ENCODE results near the gene COQ2. TPM values are rescaled to one million over a fixed set of nuclear protein-coding genes. Genes with fewer than 3 reads are reported as not detected.

Gene COQ2
- total RNA-seq, 1 experiment from 2014 or later: 19.8 TPM

DNA sequence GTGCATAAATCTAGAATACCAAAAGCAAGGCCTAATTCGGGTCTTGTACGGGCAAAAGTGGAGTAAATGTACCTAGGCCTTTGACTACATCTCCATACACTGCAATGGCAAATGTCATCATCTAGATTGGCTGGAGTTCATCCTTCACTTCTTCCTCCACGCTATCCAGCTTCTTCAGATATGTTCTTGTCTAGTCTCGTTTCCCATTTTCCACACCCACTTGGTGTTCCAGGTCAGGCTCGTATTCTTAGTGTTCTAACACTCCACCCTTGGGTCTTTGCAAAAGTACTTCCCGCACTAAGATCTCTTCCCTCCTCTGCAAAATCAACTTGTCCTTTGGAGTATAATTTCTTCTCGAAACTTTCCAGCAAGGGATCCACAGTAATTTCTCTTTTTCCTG is 1.4 kb downstream of the COQ2 start:
- no peak overlapping the region for H2BK12ac ChIP-seq (ENCODE audit: insufficient read length, low read depth, low read length)
- no peak overlapping the region for H2AFZ ChIP-seq (ENCODE audit: low read length)
- H4K5ac ChIP-seq (ENCODE audit: insufficient read length, low read depth, low read length): no peak overlapping the region
- TF ChIP-seq, protein P1, sequence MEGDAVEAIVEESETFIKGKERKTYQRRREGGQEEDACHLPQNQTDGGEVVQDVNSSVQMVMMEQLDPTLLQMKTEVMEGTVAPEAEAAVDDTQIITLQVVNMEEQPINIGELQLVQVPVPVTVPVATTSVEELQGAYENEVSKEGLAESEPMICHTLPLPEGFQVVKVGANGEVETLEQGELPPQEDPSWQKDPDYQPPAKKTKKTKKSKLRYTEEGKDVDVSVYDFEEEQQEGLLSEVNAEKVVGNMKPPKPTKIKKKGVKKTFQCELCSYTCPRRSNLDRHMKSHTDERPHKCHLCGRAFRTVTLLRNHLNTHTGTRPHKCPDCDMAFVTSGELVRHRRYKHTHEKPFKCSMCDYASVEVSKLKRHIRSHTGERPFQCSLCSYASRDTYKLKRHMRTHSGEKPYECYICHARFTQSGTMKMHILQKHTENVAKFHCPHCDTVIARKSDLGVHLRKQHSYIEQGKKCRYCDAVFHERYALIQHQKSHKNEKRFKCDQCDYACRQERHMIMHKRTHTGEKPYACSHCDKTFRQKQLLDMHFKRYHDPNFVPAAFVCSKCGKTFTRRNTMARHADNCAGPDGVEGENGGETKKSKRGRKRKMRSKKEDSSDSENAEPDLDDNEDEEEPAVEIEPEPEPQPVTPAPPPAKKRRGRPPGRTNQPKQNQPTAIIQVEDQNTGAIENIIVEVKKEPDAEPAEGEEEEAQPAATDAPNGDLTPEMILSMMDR (conservative IDR thresholded peaks at IDR 0.05): no peak
- no peak overlapping the region for H3K56ac ChIP-seq (ENCODE audit: insufficient read length, low read depth, low read length)
- no peak overlapping the region for H3K14ac ChIP-seq (ENCODE audit: insufficient read depth, low read length)
- Mint-ChIP-seq H3K4me3 (peak overlapping the region; percentile 85 to 87), H3K9me3 (no peaks in the 10 kb centered on the region), H3K27ac (no peak overlapping the region), H3K36me3 (ENCODE audit: insufficient read depth in 1 of 3, low read depth in 3 of 3) (peaks cover 0 to 4% (median 0%) of the 10 kb centered on the region in 3 experiments; a peak in 4 of 7 replicates), H3K27me3 (ENCODE audit: low read depth) (peaks cover 16% of the 10 kb centered on the region), H3K4me1 (peaks cover 15 to 20% of the 10 kb centered on the region in 2 experiments)
- no peak overlapping the region for H2BK20ac ChIP-seq (ENCODE audit: low read depth, low read length, poor library complexity, severe bottlenecking)
- no peak overlapping the region for H3K27ac ChIP-seq (ENCODE audit: insufficient read length, low read depth, low read length)
- H4K8ac ChIP-seq (replicated peaks; ENCODE audit: insufficient read length, low read depth, low read length): no peak overlapping the region
- H3K9me3 ChIP-seq (ENCODE audit: control insufficient read depth, low read depth, low read length): no peaks in the 10 kb centered on the region
- H4K20me1 ChIP-seq (ENCODE audit: control insufficient read depth, insufficient read depth, insufficient read length): no peaks in the 10 kb centered on the region
- peaks cover 9% of the 10 kb centered on the region for H3K23me2 ChIP-seq (ENCODE audit: insufficient read length, low read depth, low read length, poor library complexity, severe bottlenecking)
- H3K23ac ChIP-seq (ENCODE audit: insufficient read length, low read depth, low read length): no peak overlapping the region
- H4K91ac ChIP-seq (ENCODE audit: insufficient read length, low read depth, low read length): no peak overlapping the region
- no peak overlapping the region for H3K4ac ChIP-seq (ENCODE audit: low read depth, low read length)
- H3K27me3 ChIP-seq (ENCODE audit: insufficient read depth, low read length): no peaks in the 10 kb centered on the region; the same call in 1 of the 2 replicates
- H2BK5ac ChIP-seq (ENCODE audit: insufficient read length, low read length): no peak overlapping the region
- H3K4me2 ChIP-seq (ENCODE audit: insufficient read depth, insufficient read length, low read length): no peak overlapping the region
- H2BK15ac ChIP-seq (ENCODE audit: low read depth, low read length): no peak overlapping the region
- no peak overlapping the region for H3T11ph ChIP-seq (ENCODE audit: low read length)
- H2AK5ac ChIP-seq (ENCODE audit: insufficient read length, low read length): no peak overlapping the region
- H3K18ac ChIP-seq (ENCODE audit: insufficient read length, low read depth, low read length): no peak overlapping the region
- WGBS (ENCODE audit: extremely low coverage, insufficient read length, low lambda C conversion rate): no CpG with 5 or more reads among the region's 7 CpGs
- no peaks in the 10 kb centered on the region for H3K79me1 ChIP-seq (ENCODE audit: insufficient read depth, low read depth, low read length, poor library complexity, severe bottlenecking)
- H3K79me2 ChIP-seq (ENCODE audit: insufficient read depth, low read length): no peaks in the 10 kb centered on the region
- no peak for DNase-seq
- no peak overlapping the region for H3K9ac ChIP-seq (ENCODE audit: extremely low read depth, insufficient read length, low read length)
- H3K4me1 ChIP-seq (ENCODE audit: insufficient read depth, low read length): no peaks in the 10 kb centered on the region
- H2BK120ac ChIP-seq (ENCODE audit: low read depth, low read length, poor library complexity, severe bottlenecking): no peak overlapping the region

All from H9 (cell line).